DND-41 (cell line): ENCODE measurements around the gene ASAH2.

ENCODE experiments used
- ATAC-seq: fragments of 200-7000 bp; cut with Tn5 transposase; 3 replicates; pipeline ENCODE4 v1.9.1; 2021; ENCODE audit warnings: low read depth; ENCODE audit not compliant: insufficient read depth
- DNase-seq: peaks from one replicate; pipeline ENCODE4 v3.0.0-alpha.2; 2020
- H2AFZ ChIP-seq: 2 replicates; pipeline ENCODE4 v1.6.0; 2012; ENCODE audit warnings: low read depth, low read length
- H3K27ac ChIP-seq: 2 replicates; pipeline ENCODE4 v1.5.1; 2012; ENCODE audit warnings: low read length, inconsistent platforms
- H3K27me3 ChIP-seq: fragments of 200-600 bp; sonication (generic); 2 replicates; pipeline ENCODE4 v1.6.0; 2012; ENCODE audit warnings: low read length, mild to moderate bottlenecking, inconsistent platforms; ENCODE audit not compliant: insufficient read depth, poor library complexity
- H3K36me3 ChIP-seq: 2 replicates; pipeline ENCODE4 v1.5.1; 2012; ENCODE audit warnings: low read length, inconsistent platforms; ENCODE audit not compliant: insufficient read depth
- H3K4me1 ChIP-seq: 2 replicates; pipeline ENCODE4 v1.5.1; 2012; ENCODE audit warnings: mild to moderate bottlenecking, low read length; ENCODE audit not compliant: insufficient read depth
- H3K4me2 ChIP-seq: 2 replicates; pipeline ENCODE4 v1.6.0; 2012; ENCODE audit warnings: mild to moderate bottlenecking, moderate library complexity, low read length, inconsistent platforms; ENCODE audit not compliant: insufficient read depth
- H3K4me3 ChIP-seq, 2 experiments: fragments of 200-600 bp in 1 of 2; shearing (Covaris generic) in 1 of 2; 2 replicates each; pipeline ENCODE4 v1.5.1; 2012 to 2016; ENCODE audit warnings: inconsistent platforms in 2 of 2, low read length in 2 of 2, mild to moderate bottlenecking in 2 of 2, low read depth in 1 of 2, moderate library complexity in 1 of 2
- H3K79me2 ChIP-seq: 2 replicates; pipeline ENCODE4 v1.6.0; 2012; ENCODE audit warnings: low read length, inconsistent platforms; ENCODE audit not compliant: insufficient read depth
- H3K9ac ChIP-seq: 2 replicates; pipeline ENCODE4 v1.6.0; 2012; ENCODE audit warnings: low read depth, mild to moderate bottlenecking, inconsistent platforms, low read length, moderate library complexity
- H3K9me3 ChIP-seq: 2 replicates; pipeline ENCODE4 v1.5.1; 2012; ENCODE audit warnings: low read length, moderate library complexity, mild to moderate bottlenecking, inconsistent platforms; ENCODE audit not compliant: insufficient read depth, severe bottlenecking
- H4K20me1 ChIP-seq: 2 replicates; pipeline ENCODE4 v1.6.0; 2012; ENCODE audit warnings: low read length; ENCODE audit not compliant: insufficient read depth
- CTCF ChIP-seq: IDR thresholded peaks from 2 replicates; pipeline ENCODE4 v1.5.1; 2012; ENCODE audit warnings: borderline replicate concordance, low read length, moderate library complexity, mild to moderate bottlenecking; ENCODE audit not compliant: poor library complexity, severe bottlenecking; ENCODE audit errors: extremely low read depth
- EZH2 ChIP-seq: IDR thresholded peaks from 3 replicates; pipeline ENCODE4 v1.6.1; 2012; ENCODE audit warnings: borderline replicate concordance, low read depth, mild to moderate bottlenecking, moderate library complexity, low read length, inconsistent platforms; ENCODE audit not compliant: severe bottlenecking

The ASAH2 gene

DNA sequence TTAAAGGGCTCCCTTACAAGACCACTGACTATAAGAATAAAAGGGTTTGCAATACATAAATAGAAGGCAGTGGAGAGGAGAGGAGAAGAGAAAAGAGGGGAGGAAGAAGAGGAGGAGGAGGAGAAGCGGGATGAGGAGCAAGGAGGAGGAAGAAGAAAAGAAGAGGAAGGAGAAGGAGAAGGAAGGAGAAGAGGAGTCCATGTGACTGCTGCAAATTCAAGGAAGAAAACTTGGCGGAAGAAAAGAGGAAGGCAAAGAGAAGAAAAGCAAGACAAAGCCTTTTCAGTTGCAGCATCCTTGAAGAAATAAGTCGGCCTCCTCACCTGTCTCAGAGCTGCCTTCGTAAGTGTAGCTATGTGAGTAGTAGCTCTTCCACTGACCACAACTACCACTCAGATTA lies 22.6 kb downstream of the ASAH2 start:
- Histone ChIP-seq H3K27me3 (peaks cover 6% of the 10 kb centered on the region), H3K27ac (no peak overlapping the region), H3K36me3 (no peaks in the 10 kb centered on the region), H3K4me3 (no peak overlapping the region), H3K4me2 (no peak overlapping the region), H4K20me1 (no peaks in the 10 kb centered on the region), H3K9ac (no peak overlapping the region), H3K9me3 (no peaks in the 10 kb centered on the region), H3K4me1 (no peaks in the 10 kb centered on the region), H3K79me2 (no peaks in the 10 kb centered on the region), H2AFZ (no peak overlapping the region)
- TF ChIP-seq EZH2: no peak
- TF ChIP-seq CTCF: no peak
- DNase-seq (no peak), ATAC-seq (no peak)

GRCh38 chr10:50226610-50227009 lies 24.7 kb downstream of the ASAH2 start:
- ATAC-seq: no peak
- Histone ChIP-seq H3K79me2 (no peaks in the 10 kb centered on the region), H2AFZ (no peak overlapping the region), H3K4me1 (no peaks in the 10 kb centered on the region), H3K27ac (no peak overlapping the region), H4K20me1 (no peaks in the 10 kb centered on the region), H3K4me3 (no peak overlapping the region), H3K27me3 (no peaks in the 10 kb centered on the region), H3K36me3 (no peaks in the 10 kb centered on the region), H3K9me3 (no peaks in the 10 kb centered on the region), H3K9ac (no peak overlapping the region), H3K4me2 (no peak overlapping the region)
- no peak for DNase-seq
- no peak for TF ChIP-seq CTCF
- no peak for TF ChIP-seq EZH2

GRCh38 chr10:50224330-50224952 lies 26.9 kb downstream of the ASAH2 start:
- ATAC-seq: peak; percentile 64; the same call in 2 of the 3 replicates
- H2AFZ ChIP-seq: no peak overlapping the region
- H3K9ac ChIP-seq: no peak overlapping the region
- H3K9me3 ChIP-seq: no peaks in the 10 kb centered on the region
- no peak for TF ChIP-seq EZH2
- peak; percentile 66 for TF ChIP-seq CTCF
- H3K27ac ChIP-seq: no peak overlapping the region
- no peaks in the 10 kb centered on the region for H3K36me3 ChIP-seq
- no peaks in the 10 kb centered on the region for H4K20me1 ChIP-seq
- DNase-seq: peak; percentile 22
- H3K27me3 ChIP-seq: no peaks in the 10 kb centered on the region
- no peaks in the 10 kb centered on the region for H3K4me1 ChIP-seq
- no peak overlapping the region for H3K4me2 ChIP-seq
- H3K4me3 ChIP-seq: no peak overlapping the region
- H3K79me2 ChIP-seq: no peaks in the 10 kb centered on the region

- Histone ChIP-seq H3K4me2 (no peak overlapping the region), H3K79me2 (no peaks in the 10 kb centered on the region), H3K4me3 (no peak overlapping the region), H3K27me3 (no peaks in the 10 kb centered on the region), H3K9me3 (no peaks in the 10 kb centered on the region), H3K4me1 (no peaks in the 10 kb centered on the region), H2AFZ (no peak overlapping the region), H3K27ac (no peak overlapping the region), H3K36me3 (no peaks in the 10 kb centered on the region), H4K20me1 (no peaks in the 10 kb centered on the region), H3K9ac (no peak overlapping the region)
- ATAC-seq (no peak), DNase-seq (no peak)
- TF ChIP-seq CTCF (no peak), EZH2 (no peak)
These were observed 29.1 kb downstream of the ASAH2 start for GRCh38 chr10:50222199-50222598.
